Hepatocyte (in vitro differentiated cells): ENCODE data around the gene FMN1.

Experiments used
- EZH2 ChIP-seq: fragments of 200-600 bp; sonication (generic); IDR thresholded peaks from 2 replicates; pipeline ENCODE4 v1.6.1; 2016; ENCODE audit warnings: antibody characterized with exemption, mild to moderate bottlenecking, borderline replicate concordance
- TF ChIP-seq, protein P1 (sequence below): fragments of 200-600 bp; sonication (generic); IDR thresholded peaks from 2 replicates; pipeline ENCODE4 v1.5.1; 2016; ENCODE audit warnings: antibody characterized with exemption, mild to moderate bottlenecking; ENCODE audit not compliant: poor library complexity

DNA sequence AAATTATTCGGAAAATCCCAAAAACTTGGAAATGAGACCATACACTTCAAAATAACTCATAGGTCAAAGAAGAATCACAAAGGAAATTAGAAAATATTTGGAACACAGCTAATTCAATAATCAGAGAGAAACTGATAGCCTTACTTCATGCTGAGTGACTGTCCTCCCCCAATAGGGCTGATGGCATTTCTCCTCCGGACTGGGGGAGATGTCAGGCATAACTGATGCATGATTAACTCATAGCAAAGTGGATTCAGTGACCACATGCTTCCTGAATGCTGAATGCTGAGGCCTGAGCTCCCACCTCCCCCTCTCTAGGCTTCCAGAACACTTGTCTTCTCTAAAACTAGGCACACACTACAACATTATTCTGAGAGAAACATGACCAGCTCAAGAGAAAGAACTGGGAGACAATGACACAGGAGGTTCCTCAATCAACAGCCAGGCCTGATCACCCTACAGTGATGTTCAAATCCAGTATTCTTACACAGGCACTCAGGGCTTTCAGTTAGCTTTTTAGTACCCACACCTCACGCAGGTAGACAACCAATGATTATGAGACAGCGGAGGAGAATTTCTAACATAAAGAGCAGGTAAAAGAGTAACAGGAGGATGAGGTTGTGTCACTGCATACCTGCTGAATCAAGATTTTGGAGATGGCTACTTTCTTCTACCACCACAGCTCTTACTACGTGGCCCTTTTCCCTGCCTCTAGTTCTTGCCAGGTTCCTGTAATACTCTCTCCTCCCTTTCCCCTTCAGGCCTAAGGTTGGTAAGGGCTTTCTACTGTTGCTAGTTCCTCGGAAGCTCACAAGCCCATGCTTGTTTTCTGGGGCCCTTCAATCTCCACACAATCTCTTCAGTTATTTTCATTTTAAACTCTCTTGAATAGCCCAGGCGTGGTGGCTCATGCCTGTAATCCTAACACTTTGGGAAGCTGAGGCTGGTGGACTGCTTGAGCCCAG, 96.1 kb downstream of the FMN1 start:
- TF ChIP-seq, protein P1, sequence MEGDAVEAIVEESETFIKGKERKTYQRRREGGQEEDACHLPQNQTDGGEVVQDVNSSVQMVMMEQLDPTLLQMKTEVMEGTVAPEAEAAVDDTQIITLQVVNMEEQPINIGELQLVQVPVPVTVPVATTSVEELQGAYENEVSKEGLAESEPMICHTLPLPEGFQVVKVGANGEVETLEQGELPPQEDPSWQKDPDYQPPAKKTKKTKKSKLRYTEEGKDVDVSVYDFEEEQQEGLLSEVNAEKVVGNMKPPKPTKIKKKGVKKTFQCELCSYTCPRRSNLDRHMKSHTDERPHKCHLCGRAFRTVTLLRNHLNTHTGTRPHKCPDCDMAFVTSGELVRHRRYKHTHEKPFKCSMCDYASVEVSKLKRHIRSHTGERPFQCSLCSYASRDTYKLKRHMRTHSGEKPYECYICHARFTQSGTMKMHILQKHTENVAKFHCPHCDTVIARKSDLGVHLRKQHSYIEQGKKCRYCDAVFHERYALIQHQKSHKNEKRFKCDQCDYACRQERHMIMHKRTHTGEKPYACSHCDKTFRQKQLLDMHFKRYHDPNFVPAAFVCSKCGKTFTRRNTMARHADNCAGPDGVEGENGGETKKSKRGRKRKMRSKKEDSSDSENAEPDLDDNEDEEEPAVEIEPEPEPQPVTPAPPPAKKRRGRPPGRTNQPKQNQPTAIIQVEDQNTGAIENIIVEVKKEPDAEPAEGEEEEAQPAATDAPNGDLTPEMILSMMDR, result no peak
- no peak for TF ChIP-seq EZH2
